HepG2 (cell line): ENCODE results near the gene UBE2N. TPM values are rescaled to one million over a fixed set of nuclear protein-coding genes. Genes with fewer than 3 reads are reported as not detected.

ENCODE experiments used
- DR1 ChIP-seq: sonication (generic); formaldehyde crosslinking; IDR thresholded peaks from 2 replicates; pipeline ENCODE4 v1.8.0; 2021; ENCODE audit warnings: mild to moderate bottlenecking, missing genetic modification reagents, inconsistent platforms
- DRAP1 ChIP-seq: IDR thresholded peaks from 2 replicates; pipeline ENCODE4 v1.6.1; 2016; ENCODE audit warnings: missing genetic modification reagents, missing compliant biosample characterization
- IRF2 ChIP-seq: IDR thresholded peaks from 2 replicates; pipeline ENCODE4 v1.6.1; 2018; ENCODE audit warnings: missing genetic modification reagents, missing compliant biosample characterization
- KAT7 ChIP-seq: IDR thresholded peaks from 2 replicates; pipeline ENCODE4 v1.6.1; 2018; ENCODE audit warnings: borderline replicate concordance, missing compliant biosample characterization
- KDM5A ChIP-seq: fragments of 200-600 bp; sonication (generic); IDR thresholded peaks from 2 replicates; pipeline ENCODE4 v1.7.0; 2018; ENCODE audit warnings: antibody characterized with exemption, mild to moderate bottlenecking, low read length, borderline replicate concordance
- KDM5B ChIP-seq: sonication (generic); formaldehyde crosslinking; IDR thresholded peaks from 2 replicates; pipeline ENCODE4 v1.4.0; 2020; ENCODE audit warnings: missing genetic modification reagents, mild to moderate bottlenecking, borderline replicate concordance
- KMT2B ChIP-seq: IDR thresholded peaks from 2 replicates; pipeline ENCODE4 v1.6.1; 2016; ENCODE audit warnings: missing genetic modification reagents, missing compliant biosample characterization
- MYC ChIP-seq: sonication (generic); formaldehyde crosslinking; IDR thresholded peaks from 2 replicates; pipeline ENCODE4 v1.9.0; 2021; ENCODE audit warnings: missing genetic modification reagents, borderline replicate concordance
- REPIN1 ChIP-seq: sonication (generic); formaldehyde crosslinking; IDR thresholded peaks from 2 replicates; pipeline ENCODE4 v1.8.0; 2022; ENCODE audit warnings: missing genetic modification reagents, low read depth, mild to moderate bottlenecking, borderline replicate concordance
- ZNF639 ChIP-seq: conservative IDR thresholded peaks from 2 replicates; pipeline ENCODE4 v1.6.1; 2018; ENCODE audit warnings: missing genetic modification reagents
- ZNF782 ChIP-seq: sonication (generic); formaldehyde crosslinking; IDR thresholded peaks from 2 replicates; pipeline ENCODE4 v1.4.0; 2020; ENCODE audit warnings: missing genetic modification reagents, mild to moderate bottlenecking, borderline replicate concordance
- polyA plus RNA-seq, 8 experiments: library from polyadenylated mRNA; depleted of rRNA in 3 of 8; stranded (reverse) in 7 of 8; unstranded in 1 of 8; fragments of >200 nt; fragmentation: Illumina TruSeq in 4 of 8; extraction: Trizol in 4 of 8; gene quantifications; 2 replicates each; pipeline versions ENCODE4 v1.2.1 to v1.2.3, GENCODE V29; 2011 to 2016; ENCODE audit warnings: low read depth in 4 of 8, missing spikeins in 1 of 8, mixed read lengths in 1 of 8; ENCODE audit not compliant: insufficient read depth in 1 of 8
- total RNA-seq, 5 experiments: library from RNA; depleted of rRNA; stranded (reverse); fragments of >200 nt; fragmentation: Illumina TruSeq; extraction: Trizol; gene quantifications; 2 replicates each; pipeline ENCODE4 v1.2.3, GENCODE V29; 2016; ENCODE audit warnings: low read depth in 1 of 5

Gene UBE2N
- total and polyA plus RNA-seq, 2 of the 13 experiments (the other 11 are each of a cell fraction or from before 2014, with no cell fraction given): 188 to 197 TPM

DNA sequence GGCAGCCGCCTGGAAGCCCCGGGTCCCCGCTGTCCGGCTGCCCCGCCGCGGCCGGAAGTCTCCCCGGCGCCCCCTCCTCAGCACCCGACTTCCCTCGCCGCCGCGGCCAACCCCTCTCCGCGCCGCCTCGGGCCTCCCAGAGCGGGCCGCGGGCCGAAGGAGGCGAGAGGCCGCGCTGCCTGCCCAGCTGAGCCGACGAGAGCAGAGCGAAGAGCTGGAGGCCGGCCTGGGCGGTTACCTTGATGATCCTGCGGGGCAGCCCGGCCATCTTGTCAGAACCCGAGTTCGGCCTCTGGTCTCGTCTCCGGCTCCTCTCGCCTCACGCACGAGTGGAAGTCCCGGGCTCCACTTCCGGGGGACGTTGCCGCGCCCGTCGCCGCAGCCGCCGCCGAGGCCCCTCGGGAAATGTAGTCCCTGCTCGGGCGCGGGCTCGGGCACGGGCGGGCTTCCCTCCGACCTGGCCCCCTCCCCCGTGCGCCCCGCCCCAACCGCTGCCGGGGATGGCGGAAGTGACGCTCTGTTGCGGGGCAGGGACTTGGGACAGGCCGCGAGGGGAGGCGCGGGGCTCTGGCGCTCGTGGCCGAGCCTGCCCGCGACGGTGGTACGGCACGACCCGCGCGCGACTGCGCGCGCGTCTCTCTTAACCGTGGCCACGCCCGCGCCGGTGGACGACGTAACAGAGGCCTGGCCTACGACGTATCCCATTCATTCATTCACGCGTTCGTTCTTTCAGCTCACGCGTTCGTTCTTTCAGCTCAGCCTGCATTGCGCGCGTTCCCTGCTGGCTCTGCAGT is at the start of gene UBE2N (continued):
- peak; percentile 75 for TF ChIP-seq REPIN1 (CRISPR knock-in tag)
- TF ChIP-seq ZNF639 (CRISPR knock-in tag): peak; percentile 85; the same call in 1 of the 2 replicates
- TF ChIP-seq IRF2: peak; percentile 81
- peak; percentile 43; the same call in 1 of the 2 replicates for TF ChIP-seq KDM5A
- TF ChIP-seq KMT2B (CRISPR knock-in tag): peak; percentile 89
- peak; percentile 88; the same call in 1 of the 2 replicates for TF ChIP-seq KDM5B
- peak; percentile 77; the same call in 1 of the 2 replicates for TF ChIP-seq DR1 (CRISPR knock-in tag)
- TF ChIP-seq ZNF782 (CRISPR knock-in tag): peak; percentile 81; the same call in 1 of the 2 replicates
- TF ChIP-seq MYC (CRISPR knock-in tag): peak; percentile 90
- TF ChIP-seq DRAP1: peak; percentile 68; the same call in 1 of the 2 replicates
- peak; percentile 61; the same call in 1 of the 2 replicates for TF ChIP-seq KAT7 (CRISPR knock-in tag)
